GM12875 (cell line): ENCODE measurements around the gene SMG5.

Experiments used
- H3K4me3 ChIP-seq: one replicate; pipeline ENCODE4 v1.5.1; 2011; ENCODE audit warnings: low read depth, low read length, control low read depth
- TF ChIP-seq, protein P1 (sequence below): IDR thresholded peaks from 2 replicates; pipeline ENCODE4 v1.5.1; 2011; ENCODE audit warnings: low read depth, mild to moderate bottlenecking, control low read depth, inconsistent platforms, low read length, moderate library complexity, borderline replicate concordance; ENCODE audit not compliant: insufficient read depth

Gene SMG5

DNA sequence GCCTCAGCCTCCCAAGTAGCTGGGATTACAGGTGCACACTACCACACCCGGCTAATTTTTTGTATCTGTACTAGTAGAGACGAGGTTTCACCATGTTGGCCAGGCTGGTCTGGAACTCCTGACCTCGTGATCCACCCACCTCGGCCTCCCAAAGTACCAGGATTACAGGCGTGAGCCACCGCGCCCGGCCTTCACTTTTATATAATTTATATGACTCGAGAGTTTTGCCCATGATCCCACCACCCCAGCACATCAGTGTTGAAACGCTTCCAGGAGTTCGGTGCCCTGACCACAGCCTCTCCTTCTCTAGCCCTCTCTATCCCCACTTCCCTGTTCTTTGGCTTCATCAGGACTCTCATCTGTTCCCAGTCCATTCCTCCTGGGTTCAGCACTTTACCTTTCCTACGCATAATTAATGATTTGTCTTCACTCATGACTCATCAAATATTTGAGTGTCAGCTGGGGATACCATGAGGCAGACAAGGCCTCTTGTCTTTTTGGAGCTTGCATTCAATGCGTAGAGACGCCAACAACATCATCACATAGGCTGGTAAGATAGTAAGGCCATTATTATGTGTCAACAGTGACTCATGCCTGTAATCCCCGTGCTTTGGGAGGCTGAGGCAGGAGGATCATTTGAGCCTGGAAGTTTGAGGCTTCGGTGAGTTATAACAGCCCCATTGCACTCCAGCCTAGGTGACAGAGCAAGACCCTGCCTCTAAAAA lies 68.4 kb downstream of the SMG5 start:
- TF ChIP-seq, protein P1, sequence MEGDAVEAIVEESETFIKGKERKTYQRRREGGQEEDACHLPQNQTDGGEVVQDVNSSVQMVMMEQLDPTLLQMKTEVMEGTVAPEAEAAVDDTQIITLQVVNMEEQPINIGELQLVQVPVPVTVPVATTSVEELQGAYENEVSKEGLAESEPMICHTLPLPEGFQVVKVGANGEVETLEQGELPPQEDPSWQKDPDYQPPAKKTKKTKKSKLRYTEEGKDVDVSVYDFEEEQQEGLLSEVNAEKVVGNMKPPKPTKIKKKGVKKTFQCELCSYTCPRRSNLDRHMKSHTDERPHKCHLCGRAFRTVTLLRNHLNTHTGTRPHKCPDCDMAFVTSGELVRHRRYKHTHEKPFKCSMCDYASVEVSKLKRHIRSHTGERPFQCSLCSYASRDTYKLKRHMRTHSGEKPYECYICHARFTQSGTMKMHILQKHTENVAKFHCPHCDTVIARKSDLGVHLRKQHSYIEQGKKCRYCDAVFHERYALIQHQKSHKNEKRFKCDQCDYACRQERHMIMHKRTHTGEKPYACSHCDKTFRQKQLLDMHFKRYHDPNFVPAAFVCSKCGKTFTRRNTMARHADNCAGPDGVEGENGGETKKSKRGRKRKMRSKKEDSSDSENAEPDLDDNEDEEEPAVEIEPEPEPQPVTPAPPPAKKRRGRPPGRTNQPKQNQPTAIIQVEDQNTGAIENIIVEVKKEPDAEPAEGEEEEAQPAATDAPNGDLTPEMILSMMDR: no peak
- no peak overlapping the region for H3K4me3 ChIP-seq

- TF ChIP-seq, protein P1: no peak
- peak overlapping the region; percentile 88 for H3K4me3 ChIP-seq
Observed at GRCh38 chr1:156213644-156213966, 69.0 kb downstream of the SMG5 start.

DNA sequence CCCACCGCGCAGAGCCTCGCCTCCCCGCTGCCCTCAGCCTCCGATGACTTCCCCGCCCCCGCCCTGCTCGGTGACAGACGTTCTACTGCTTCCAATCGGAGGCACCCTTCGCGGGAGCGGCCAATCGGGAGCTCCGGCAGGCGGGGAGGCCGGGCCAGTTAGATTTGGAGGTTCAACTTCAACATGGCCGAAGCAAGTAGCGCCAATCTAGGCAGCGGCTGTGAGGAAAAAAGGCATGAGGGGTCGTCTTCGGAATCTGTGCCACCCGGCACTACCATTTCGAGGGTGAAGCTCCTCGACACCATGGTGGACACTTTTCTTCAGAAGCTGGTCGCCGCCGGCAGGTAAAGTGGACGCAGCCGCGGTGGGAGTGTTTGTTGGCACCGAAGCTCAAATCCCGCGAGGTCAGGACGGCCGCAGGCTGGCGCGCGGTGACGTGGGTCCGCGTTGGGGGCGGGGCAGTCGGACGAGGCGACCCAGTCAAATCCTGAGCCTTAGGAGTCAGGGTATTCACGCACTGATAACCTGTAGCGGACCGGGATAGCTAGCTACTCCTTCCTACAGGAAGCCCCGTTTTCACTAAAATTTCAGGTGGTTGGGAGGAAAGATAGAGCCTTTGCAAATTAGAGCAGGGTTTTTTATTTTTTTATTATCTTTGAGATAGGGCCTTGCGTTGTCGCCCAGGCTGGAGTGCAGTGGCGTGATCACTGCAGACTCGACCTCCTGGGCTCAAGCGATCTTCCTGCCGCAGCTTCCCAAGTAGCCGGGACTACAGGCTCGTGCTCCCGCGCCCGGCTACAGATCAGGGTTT lies 69.6 kb downstream of the SMG5 start, which contains the start of gene PMF1:
Gene PMF1, plus strand, starts transcription at position 175 of the 811 bp plus-strand sequence. Its CDS starts 9 bp downstream, at position 184.
- peak within 1 kb of the TSS; percentile 88 for H3K4me3 ChIP-seq
- TF ChIP-seq, protein P1: no peak

DNA sequence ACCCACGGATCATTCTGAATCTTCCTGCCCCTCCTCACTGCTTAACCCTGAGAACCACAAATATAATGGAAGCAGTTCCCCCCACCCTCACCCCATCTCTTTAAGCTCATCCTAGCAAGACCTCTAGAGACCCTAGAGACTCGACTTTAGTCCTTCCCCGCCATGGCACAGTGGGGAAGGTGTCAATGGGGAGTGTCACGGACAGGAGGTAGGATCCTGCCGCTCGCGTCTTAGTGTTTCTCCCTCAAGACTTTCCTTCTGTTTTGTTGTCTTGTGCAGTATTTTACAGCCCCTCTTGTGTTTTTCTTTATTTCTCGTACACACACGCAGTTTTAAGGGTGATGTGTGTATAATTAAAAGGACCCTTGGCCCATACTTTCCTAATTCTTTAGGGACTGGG lies 70.5 kb downstream of the SMG5 start:
- TF ChIP-seq, protein P1: no peak

DNA sequence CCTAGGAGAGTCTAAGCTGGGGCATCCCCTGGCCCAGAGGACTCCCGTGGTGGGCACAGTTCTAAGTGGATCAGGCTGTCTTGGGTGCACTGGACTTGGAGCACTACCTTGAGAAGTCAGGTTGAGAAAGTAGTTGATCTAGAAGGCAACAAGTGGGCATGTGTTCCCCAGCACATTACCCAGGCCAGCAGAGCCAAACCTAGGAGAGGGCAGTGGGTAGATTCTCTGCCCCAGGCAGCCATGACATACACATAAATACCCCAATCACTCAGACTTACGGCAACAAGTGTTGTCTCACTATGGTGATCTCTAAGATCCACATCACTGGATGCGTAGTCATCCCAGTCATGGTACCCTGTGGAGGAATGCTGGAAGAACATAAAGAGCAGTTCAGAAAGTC lies 71.4 kb downstream of the SMG5 start:
- no peak overlapping the region for H3K4me3 ChIP-seq
- TF ChIP-seq, protein P1: no peak

More for the DNA sequence above, 70.5 kb downstream of the SMG5 start:
- no peak overlapping the region for H3K4me3 ChIP-seq

DNA sequence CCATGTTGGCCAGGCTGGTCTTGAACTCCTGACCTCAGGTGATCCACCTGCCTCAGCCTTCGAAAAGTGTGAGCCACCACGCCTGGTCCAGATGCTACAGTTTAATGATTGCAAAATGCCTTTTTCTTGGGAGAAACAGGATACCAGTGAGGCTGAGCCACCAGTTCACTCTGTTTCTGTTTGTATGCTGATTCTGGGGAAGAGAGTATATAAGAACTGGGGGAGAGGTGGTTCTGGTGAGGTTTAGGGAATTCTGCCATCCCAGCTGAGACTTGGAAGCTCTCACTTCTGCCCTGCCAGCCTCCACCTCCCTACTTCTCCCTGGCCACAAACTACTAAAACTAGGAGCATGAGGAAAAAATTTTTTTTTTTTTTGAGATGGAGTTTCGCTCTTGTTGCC lies 77.9 kb downstream of the SMG5 start:
- no peak overlapping the region for H3K4me3 ChIP-seq
- TF ChIP-seq, protein P1: no peak
